H9 (cell line): ENCODE data around the gene MSLN. TPM values are rescaled to one million over a fixed set of nuclear protein-coding genes. Genes with fewer than 3 reads are reported as not detected.

Experiments used
- DNase-seq: peaks from one replicate; pipeline ENCODE4 v3.0.0-alpha.2; 2017
- H2AFZ ChIP-seq: one replicate; pipeline ENCODE4 v1.6.1; 2013; ENCODE audit warnings: mild to moderate bottlenecking, low read length, control low read depth, moderate library complexity
- H2AK5ac ChIP-seq: 2 replicates; pipeline ENCODE4 v1.6.1; 2013; ENCODE audit warnings: low read length, control low read depth, mixed read lengths; ENCODE audit not compliant: insufficient read length
- H2BK120ac ChIP-seq: one replicate; pipeline ENCODE4 v1.6.1; 2013; ENCODE audit warnings: low read depth, mild to moderate bottlenecking, low read length, control low read depth, inconsistent platforms; ENCODE audit not compliant: poor library complexity, severe bottlenecking
- H2BK12ac ChIP-seq: 2 replicates; pipeline ENCODE4 v1.6.1; 2013; ENCODE audit warnings: low read length, control low read depth, mixed read lengths, low read depth; ENCODE audit not compliant: insufficient read length
- H2BK15ac ChIP-seq: 2 replicates; pipeline ENCODE4 v1.6.1; 2013; ENCODE audit warnings: low read depth, low read length, control low read depth
- H2BK20ac ChIP-seq: one replicate; pipeline ENCODE4 v1.6.1; 2013; ENCODE audit warnings: low read depth, mild to moderate bottlenecking, low read length, control low read depth, inconsistent platforms; ENCODE audit not compliant: poor library complexity, severe bottlenecking
- H2BK5ac ChIP-seq: 2 replicates; pipeline ENCODE4 v1.6.1; 2013; ENCODE audit warnings: low read length, control low read depth, mixed read lengths; ENCODE audit not compliant: insufficient read length
- H3K14ac ChIP-seq: 2 replicates; pipeline ENCODE4 v1.6.1; 2013; ENCODE audit warnings: low read length, control low read depth; ENCODE audit not compliant: insufficient read depth
- H3K18ac ChIP-seq: 2 replicates; pipeline ENCODE4 v1.6.1; 2013; ENCODE audit warnings: low read depth, mild to moderate bottlenecking, mixed read lengths, low read length, control low read depth; ENCODE audit not compliant: insufficient read length
- H3K23ac ChIP-seq: 2 replicates; pipeline ENCODE4 v1.6.1; 2013; ENCODE audit warnings: low read length, control low read depth, mixed read lengths, low read depth; ENCODE audit not compliant: insufficient read length
- H3K23me2 ChIP-seq: 2 replicates; pipeline ENCODE4 v1.6.1; 2013; ENCODE audit warnings: low read depth, mild to moderate bottlenecking, mixed read lengths, low read length, control low read depth; ENCODE audit not compliant: insufficient read length, poor library complexity, severe bottlenecking
- H3K27ac ChIP-seq: 2 replicates; pipeline ENCODE4 v1.5.1; 2013; ENCODE audit warnings: low read length, control low read depth, mixed read lengths, low read depth; ENCODE audit not compliant: insufficient read length
- H3K27me3 ChIP-seq: 2 replicates; pipeline ENCODE4 v1.6.1; 2013; ENCODE audit warnings: low read length, control low read depth, inconsistent platforms; ENCODE audit not compliant: insufficient read depth
- H3K4ac ChIP-seq: 2 replicates; pipeline ENCODE4 v1.6.1; 2013; ENCODE audit warnings: low read depth, mild to moderate bottlenecking, control low read depth, inconsistent platforms, low read length, moderate library complexity
- H3K4me1 ChIP-seq: 2 replicates; pipeline ENCODE4 v1.6.1; 2013; ENCODE audit warnings: low read length, control low read depth, inconsistent platforms; ENCODE audit not compliant: insufficient read depth
- H3K4me2 ChIP-seq: 2 replicates; pipeline ENCODE4 v1.6.1; 2013; ENCODE audit warnings: low read length, control low read depth, mixed read lengths; ENCODE audit not compliant: insufficient read length, insufficient read depth
- H3K56ac ChIP-seq: 2 replicates; pipeline ENCODE4 v1.6.1; 2013; ENCODE audit warnings: low read depth, mild to moderate bottlenecking, mixed read lengths, low read length, control low read depth; ENCODE audit not compliant: insufficient read length
- H3K79me1 ChIP-seq: 2 replicates; pipeline ENCODE4 v1.6.1; 2013; ENCODE audit warnings: low read depth, mild to moderate bottlenecking, moderate library complexity, low read length, control low read depth, inconsistent platforms; ENCODE audit not compliant: insufficient read depth, poor library complexity, severe bottlenecking
- H3K79me2 ChIP-seq: 2 replicates; pipeline ENCODE4 v1.6.1; 2013; ENCODE audit warnings: low read length, control low read depth, inconsistent platforms; ENCODE audit not compliant: insufficient read depth
- H3K9ac ChIP-seq: 2 replicates; pipeline ENCODE4 v1.6.1; 2013; ENCODE audit warnings: low read length, control low read depth, mixed read lengths; ENCODE audit not compliant: insufficient read length; ENCODE audit errors: extremely low read depth
- H3K9me3 ChIP-seq: one replicate; pipeline ENCODE4 v1.6.1; 2013; ENCODE audit warnings: low read depth, low read length, inconsistent platforms; ENCODE audit not compliant: control insufficient read depth
- H3T11ph ChIP-seq: one replicate; pipeline ENCODE4 v1.6.1; 2013; ENCODE audit warnings: mild to moderate bottlenecking, low read length, control low read depth, inconsistent platforms
- H4K20me1 ChIP-seq: one replicate; pipeline ENCODE4 v1.6.1; 2013; ENCODE audit not compliant: control insufficient read depth, insufficient read length, insufficient read depth
- H4K5ac ChIP-seq: 2 replicates; pipeline ENCODE4 v1.6.1; 2013; ENCODE audit warnings: low read depth, mild to moderate bottlenecking, mixed read lengths, low read length, control low read depth; ENCODE audit not compliant: insufficient read length
- H4K8ac ChIP-seq: replicated peaks from 2 replicates; pipeline ENCODE4 v1.6.1; 2013; ENCODE audit warnings: low read length, control low read depth, mixed read lengths, low read depth; ENCODE audit not compliant: insufficient read length
- H4K91ac ChIP-seq: 2 replicates; pipeline ENCODE4 v1.6.1; 2013; ENCODE audit warnings: low read depth, mild to moderate bottlenecking, moderate library complexity, mixed read lengths, low read length, control low read depth; ENCODE audit not compliant: insufficient read length
- H3K27ac Mint-ChIP-seq, 3 experiments: 2 replicates in 2 of 3; 3 replicates in 1 of 3; pipeline ENCODE4 v1.8.0; 2020 to 2021; ENCODE audit warnings: mixed read lengths in 3 of 3, mild to moderate bottlenecking in 1 of 3, moderate library complexity in 1 of 3
- H3K27me3 Mint-ChIP-seq: 2 replicates; pipeline ENCODE4 v1.8.0; 2021; ENCODE audit warnings: low read depth, mild to moderate bottlenecking, moderate library complexity, mixed read lengths
- H3K36me3 Mint-ChIP-seq, 3 experiments: 2 replicates in 2 of 3; 3 replicates in 1 of 3; pipeline ENCODE4 v1.8.0; 2020 to 2021; ENCODE audit warnings: low read depth in 3 of 3, mixed read lengths in 3 of 3; ENCODE audit not compliant: insufficient read depth in 1 of 3
- H3K4me1 Mint-ChIP-seq, 2 experiments: 2 replicates each; pipeline ENCODE4 v1.8.0; 2020; ENCODE audit warnings: mixed read lengths in 2 of 2
- H3K4me3 Mint-ChIP-seq, 2 experiments: 2 replicates in 1 of 2; 3 replicates in 1 of 2; pipeline ENCODE4 v1.8.0; 2020 to 2021; ENCODE audit warnings: mild to moderate bottlenecking in 2 of 2, mixed read lengths in 2 of 2, moderate library complexity in 1 of 2
- H3K9me3 Mint-ChIP-seq, 2 experiments: 2 replicates in 1 of 2; 3 replicates in 1 of 2; pipeline ENCODE4 v1.8.0; 2020; ENCODE audit warnings: mild to moderate bottlenecking in 2 of 2, mixed read lengths in 2 of 2, moderate library complexity in 1 of 2
- WGBS: extraction: QIAGEN DNeasy Blood & Tissue Kit; methylation state at CpG from one replicate; pipeline ENCODE4 v1.1.7; 2013; ENCODE audit warnings: missing lambda C conversion rate, low lambda C conversion rate, mixed read lengths; ENCODE audit not compliant: insufficient read length; ENCODE audit errors: extremely low coverage; 5-methylcytosine and 5-hydroxymethylcytosine counted together
- total RNA-seq: library from RNA; stranded (reverse); gene quantifications from 2 replicates; pipeline ENCODE4 v1.2.1, GENCODE V29; 2021
- TF ChIP-seq, protein P1 (sequence below): fragments of 200-600 bp; sonication (generic); conservative IDR thresholded peaks from 3 replicates; pipeline ENCODE4 v1.8.0; 2021; ENCODE audit warnings: antibody characterized with exemption, mild to moderate bottlenecking

Gene MSLN
- total RNA-seq, 1 experiment from 2014 or later: 0.22 TPM

DNA sequence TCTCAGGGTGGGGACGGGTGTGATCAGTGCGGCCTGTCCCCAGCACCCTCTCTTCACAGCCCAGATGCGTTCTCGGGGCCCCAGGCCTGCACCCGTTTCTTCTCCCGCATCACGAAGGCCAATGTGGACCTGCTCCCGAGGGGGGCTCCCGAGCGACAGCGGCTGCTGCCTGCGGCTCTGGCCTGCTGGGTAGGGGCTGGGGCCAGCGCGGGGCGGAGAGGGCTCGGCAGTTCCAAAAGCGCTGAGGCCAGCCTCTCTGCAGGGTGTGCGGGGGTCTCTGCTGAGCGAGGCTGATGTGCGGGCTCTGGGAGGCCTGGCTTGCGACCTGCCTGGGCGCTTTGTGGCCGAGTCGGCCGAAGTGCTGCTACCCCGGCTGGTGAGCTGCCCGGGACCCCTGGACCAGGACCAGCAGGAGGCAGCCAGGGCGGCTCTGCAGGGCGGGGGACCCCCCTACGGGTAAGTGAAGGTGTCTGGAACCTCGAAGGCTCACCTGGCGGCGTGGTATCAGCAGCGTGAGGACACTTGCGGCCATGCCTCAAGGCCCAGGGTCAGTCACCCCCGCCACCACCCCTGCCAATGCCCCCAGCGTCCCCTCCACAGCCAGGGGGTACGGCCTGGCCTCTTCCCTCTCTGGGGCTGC lies 4.4 kb downstream of the MSLN start:
- Histone ChIP-seq H3K27ac (no peak overlapping the region), H4K20me1 (no peaks in the 10 kb centered on the region), H3K56ac (no peak overlapping the region), H4K8ac (no peak overlapping the region), H2AK5ac (no peak overlapping the region), H3T11ph (no peak overlapping the region), H2BK20ac (no peak overlapping the region), H2BK5ac (no peak overlapping the region), H3K18ac (no peak overlapping the region), H2AFZ (no peak overlapping the region), H3K4me1 (no peaks in the 10 kb centered on the region), H3K4me2 (no peak overlapping the region), H3K9ac (no peak overlapping the region), H3K23me2 (no peaks in the 10 kb centered on the region), H2BK15ac (no peak overlapping the region), H2BK12ac (no peak overlapping the region), H3K27me3 (no peaks in the 10 kb centered on the region), H4K91ac (no peak overlapping the region), H3K14ac (no peak overlapping the region), H3K23ac (no peak overlapping the region), H3K79me1 (no peaks in the 10 kb centered on the region), H3K9me3 (no peaks in the 10 kb centered on the region), H3K4ac (no peak overlapping the region), H2BK120ac (no peak overlapping the region), H4K5ac (no peak overlapping the region), H3K79me2 (no peaks in the 10 kb centered on the region)
- Mint-ChIP-seq H3K4me1 (peaks cover 0 to 5% of the 10 kb centered on the region in 2 experiments; a peak in 2 of 4 replicates), H3K4me3 (no peak overlapping the region), H3K27ac (no peak overlapping the region; a peak in 1 of 7 replicates), H3K36me3 (no peaks in the 10 kb centered on the region), H3K9me3 (no peaks in the 10 kb centered on the region), H3K27me3 (peaks cover 3% of the 10 kb centered on the region)
- no CpG with 5 or more reads among the region's 38 CpGs for WGBS
- TF ChIP-seq, protein P1, sequence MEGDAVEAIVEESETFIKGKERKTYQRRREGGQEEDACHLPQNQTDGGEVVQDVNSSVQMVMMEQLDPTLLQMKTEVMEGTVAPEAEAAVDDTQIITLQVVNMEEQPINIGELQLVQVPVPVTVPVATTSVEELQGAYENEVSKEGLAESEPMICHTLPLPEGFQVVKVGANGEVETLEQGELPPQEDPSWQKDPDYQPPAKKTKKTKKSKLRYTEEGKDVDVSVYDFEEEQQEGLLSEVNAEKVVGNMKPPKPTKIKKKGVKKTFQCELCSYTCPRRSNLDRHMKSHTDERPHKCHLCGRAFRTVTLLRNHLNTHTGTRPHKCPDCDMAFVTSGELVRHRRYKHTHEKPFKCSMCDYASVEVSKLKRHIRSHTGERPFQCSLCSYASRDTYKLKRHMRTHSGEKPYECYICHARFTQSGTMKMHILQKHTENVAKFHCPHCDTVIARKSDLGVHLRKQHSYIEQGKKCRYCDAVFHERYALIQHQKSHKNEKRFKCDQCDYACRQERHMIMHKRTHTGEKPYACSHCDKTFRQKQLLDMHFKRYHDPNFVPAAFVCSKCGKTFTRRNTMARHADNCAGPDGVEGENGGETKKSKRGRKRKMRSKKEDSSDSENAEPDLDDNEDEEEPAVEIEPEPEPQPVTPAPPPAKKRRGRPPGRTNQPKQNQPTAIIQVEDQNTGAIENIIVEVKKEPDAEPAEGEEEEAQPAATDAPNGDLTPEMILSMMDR: no peak
- no peak for DNase-seq
